Measurements from ENCODE around the gene ADARB1. TPM values are rescaled to one million over a fixed set of nuclear protein-coding genes. Genes with fewer than 3 reads are reported as not detected.

Gene ADARB1
- total and polyA plus RNA-seq, 9 of the 15 experiments (the other 6 are each of a cell fraction or from before 2014, with no cell fraction given): 6.7 to 16.0 (median 8.3) TPM

DNA sequence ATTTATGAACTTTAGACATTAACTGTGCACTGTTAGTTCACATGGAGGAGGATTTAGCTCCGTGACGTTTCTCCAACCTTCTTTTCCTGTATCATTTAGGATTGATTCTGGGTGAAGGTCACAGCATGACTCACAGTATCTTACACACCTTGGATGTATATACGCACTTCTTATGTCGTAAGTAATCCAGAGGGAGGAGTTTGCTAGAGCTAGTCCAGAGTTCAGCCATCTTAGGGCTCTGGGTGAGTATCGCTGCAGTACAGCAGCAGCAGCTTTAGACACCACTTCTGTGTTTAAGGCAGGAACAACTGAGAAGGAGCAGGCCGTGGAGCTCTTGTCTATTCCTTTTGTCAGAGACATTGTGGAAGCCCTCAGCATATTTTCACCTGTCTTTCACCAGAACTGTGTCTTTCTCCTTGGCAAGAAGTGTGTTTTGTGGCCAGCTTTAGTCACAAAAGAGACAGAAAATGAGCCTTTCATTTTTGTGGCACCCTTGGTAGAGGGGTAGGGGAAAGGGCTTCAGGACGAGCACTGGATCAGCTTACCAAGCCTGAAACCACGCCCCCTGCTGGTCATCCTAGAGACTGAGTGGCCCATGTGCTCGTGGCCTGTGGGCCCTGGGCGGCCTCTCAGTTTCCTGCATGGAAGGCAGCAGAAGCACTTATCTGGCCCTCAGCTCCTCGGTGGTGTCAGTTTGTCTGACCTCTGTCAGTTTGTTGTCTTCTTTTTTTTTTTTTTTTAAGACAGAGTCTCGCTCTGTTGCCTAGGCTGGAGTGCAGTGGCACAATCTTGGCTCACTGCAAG, 64.0 kb downstream of the ADARB1 start (continued):
- TF ChIP-seq HCFC1 (IDR thresholded peaks at IDR 0.05; ENCODE audit: low read depth, low read length) (0 out of 2 replicates have a peak, but pooled peaks have one; percentile 36), SNIP1 (IDR thresholded peaks at IDR 0.05; ENCODE audit: low read depth) (peak; percentile 54; the same call in 1 of the 2 replicates), DPF2 (IDR thresholded peaks at IDR 0.05) (peak; percentile 60; the same call in 1 of the 2 replicates), CBX1 (IDR thresholded peaks at IDR 0.05; ENCODE audit: low read depth) (no peak), KAT8 (IDR thresholded peaks at IDR 0.05; ENCODE audit: low read depth) (no peak), REST (IDR thresholded peaks at IDR 0.05; ENCODE audit: borderline replicate concordance) (peak; percentile 52), REST (CRISPR knock-in tag; IDR thresholded peaks at IDR 0.05; ENCODE audit: low read depth) (no peak), ARID2 (IDR thresholded peaks at IDR 0.05) (no peak), ZFX (CRISPR knock-in tag; IDR thresholded peaks at IDR 0.05) (0 out of 2 replicates have a peak, but pooled peaks have one; percentile 45)
- TF ChIP-seq, protein P1, sequence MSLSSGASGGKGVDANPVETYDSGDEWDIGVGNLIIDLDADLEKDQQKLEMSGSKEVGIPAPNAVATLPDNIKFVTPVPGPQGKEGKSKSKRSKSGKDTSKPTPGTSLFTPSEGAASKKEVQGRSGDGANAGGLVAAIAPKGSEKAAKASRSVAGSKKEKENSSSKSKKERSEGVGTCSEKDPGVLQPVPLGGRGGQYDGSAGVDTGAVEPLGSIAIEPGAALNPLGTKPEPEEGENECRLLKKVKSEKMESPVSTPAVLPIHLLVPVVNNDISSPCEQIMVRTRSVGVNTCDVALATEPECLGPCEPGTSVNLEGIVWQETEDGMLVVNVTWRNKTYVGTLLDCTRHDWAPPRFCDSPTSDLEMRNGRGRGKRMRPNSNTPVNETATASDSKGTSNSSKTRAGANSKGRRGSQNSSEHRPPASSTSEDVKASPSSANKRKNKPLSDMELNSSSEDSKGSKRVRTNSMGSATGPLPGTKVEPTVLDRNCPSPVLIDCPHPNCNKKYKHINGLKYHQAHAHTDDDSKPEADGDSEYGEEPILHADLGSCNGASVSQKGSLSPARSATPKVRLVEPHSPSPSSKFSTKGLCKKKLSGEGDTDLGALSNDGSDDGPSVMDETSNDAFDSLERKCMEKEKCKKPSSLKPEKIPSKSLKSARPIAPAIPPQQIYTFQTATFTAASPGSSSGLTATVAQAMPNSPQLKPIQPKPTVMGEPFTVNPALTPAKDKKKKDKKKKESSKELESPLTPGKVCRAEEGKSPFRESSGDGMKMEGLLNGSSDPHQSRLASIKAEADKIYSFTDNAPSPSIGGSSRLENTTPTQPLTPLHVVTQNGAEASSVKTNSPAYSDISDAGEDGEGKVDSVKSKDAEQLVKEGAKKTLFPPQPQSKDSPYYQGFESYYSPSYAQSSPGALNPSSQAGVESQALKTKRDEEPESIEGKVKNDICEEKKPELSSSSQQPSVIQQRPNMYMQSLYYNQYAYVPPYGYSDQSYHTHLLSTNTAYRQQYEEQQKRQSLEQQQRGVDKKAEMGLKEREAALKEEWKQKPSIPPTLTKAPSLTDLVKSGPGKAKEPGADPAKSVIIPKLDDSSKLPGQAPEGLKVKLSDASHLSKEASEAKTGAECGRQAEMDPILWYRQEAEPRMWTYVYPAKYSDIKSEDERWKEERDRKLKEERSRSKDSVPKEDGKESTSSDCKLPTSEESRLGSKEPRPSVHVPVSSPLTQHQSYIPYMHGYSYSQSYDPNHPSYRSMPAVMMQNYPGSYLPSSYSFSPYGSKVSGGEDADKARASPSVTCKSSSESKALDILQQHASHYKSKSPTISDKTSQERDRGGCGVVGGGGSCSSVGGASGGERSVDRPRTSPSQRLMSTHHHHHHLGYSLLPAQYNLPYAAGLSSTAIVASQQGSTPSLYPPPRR (CRISPR knock-in tag; IDR thresholded peaks at IDR 0.05; ENCODE audit: borderline replicate concordance): no peak
- TF ChIP-seq, protein P2, sequence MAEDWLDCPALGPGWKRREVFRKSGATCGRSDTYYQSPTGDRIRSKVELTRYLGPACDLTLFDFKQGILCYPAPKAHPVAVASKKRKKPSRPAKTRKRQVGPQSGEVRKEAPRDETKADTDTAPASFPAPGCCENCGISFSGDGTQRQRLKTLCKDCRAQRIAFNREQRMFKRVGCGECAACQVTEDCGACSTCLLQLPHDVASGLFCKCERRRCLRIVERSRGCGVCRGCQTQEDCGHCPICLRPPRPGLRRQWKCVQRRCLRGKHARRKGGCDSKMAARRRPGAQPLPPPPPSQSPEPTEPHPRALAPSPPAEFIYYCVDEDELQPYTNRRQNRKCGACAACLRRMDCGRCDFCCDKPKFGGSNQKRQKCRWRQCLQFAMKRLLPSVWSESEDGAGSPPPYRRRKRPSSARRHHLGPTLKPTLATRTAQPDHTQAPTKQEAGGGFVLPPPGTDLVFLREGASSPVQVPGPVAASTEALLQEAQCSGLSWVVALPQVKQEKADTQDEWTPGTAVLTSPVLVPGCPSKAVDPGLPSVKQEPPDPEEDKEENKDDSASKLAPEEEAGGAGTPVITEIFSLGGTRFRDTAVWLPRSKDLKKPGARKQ (CRISPR knock-in tag; IDR thresholded peaks at IDR 0.05): no peak

All from K562 (cell line).